ENCODE results near the gene NOC2L.
A peak's percentile ranks its signal among the peaks of the same experiment; 100 is the strongest.

NOC2L gene

GRCh38 chr1:998995-999724, 40.1 kb upstream of the NOC2L start:
- Histone ChIP-seq H3K4me3 (peak overlapping the region; percentile 67 to 89), H3K27ac (peak overlapping the region; percentile 100), H3K9me3 (no peaks in the 10 kb centered on the region), H3K36me3 (peaks cover 0 to 10% (median 0%) of the 10 kb centered on the region in 3 donors), H3K4me1 (peaks cover 0 to 49% (median 24%) of the 10 kb centered on the region in 4 donors), H3K27me3 (no peaks in the 10 kb centered on the region)
- DNase-seq = no peak
- intact Hi-C loops (cut with DNase I; ENCODE audit: low total_unique reads) = no loop called here
- TF ChIP-seq, protein P1, sequence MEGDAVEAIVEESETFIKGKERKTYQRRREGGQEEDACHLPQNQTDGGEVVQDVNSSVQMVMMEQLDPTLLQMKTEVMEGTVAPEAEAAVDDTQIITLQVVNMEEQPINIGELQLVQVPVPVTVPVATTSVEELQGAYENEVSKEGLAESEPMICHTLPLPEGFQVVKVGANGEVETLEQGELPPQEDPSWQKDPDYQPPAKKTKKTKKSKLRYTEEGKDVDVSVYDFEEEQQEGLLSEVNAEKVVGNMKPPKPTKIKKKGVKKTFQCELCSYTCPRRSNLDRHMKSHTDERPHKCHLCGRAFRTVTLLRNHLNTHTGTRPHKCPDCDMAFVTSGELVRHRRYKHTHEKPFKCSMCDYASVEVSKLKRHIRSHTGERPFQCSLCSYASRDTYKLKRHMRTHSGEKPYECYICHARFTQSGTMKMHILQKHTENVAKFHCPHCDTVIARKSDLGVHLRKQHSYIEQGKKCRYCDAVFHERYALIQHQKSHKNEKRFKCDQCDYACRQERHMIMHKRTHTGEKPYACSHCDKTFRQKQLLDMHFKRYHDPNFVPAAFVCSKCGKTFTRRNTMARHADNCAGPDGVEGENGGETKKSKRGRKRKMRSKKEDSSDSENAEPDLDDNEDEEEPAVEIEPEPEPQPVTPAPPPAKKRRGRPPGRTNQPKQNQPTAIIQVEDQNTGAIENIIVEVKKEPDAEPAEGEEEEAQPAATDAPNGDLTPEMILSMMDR (IDR thresholded peaks at IDR 0.05) = no peak

DNA sequence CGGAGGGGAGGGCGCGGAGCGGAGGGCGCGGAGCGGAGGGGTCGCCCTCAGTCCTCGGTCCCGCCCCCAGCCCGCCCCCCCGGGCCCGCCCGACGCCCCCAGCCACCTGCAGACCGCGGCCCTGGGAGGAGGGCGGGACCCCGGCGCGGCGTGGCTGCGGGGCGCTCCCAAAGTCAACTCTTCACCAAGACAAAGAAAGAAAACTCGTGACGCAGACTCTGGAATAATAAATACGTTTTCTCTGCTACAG, 39.6 kb upstream of the NOC2L start:
- Histone ChIP-seq H3K27ac (peak overlapping the region; percentile 100), H3K36me3 (peaks cover 0 to 10% (median 0%) of the 10 kb centered on the region in 3 donors), H3K9me3 (no peaks in the 10 kb centered on the region), H3K27me3 (no peaks in the 10 kb centered on the region), H3K4me3 (peak overlapping the region; percentile 67 to 89), H3K4me1 (peaks cover 0 to 49% (median 24%) of the 10 kb centered on the region in 4 donors)
- intact Hi-C loops (cut with DNase I; ENCODE audit: low total_unique reads) = no loop called here
- TF ChIP-seq, protein P1 (IDR thresholded peaks at IDR 0.05) = no peak
- DNase-seq = no peak

- TF ChIP-seq, protein P1 (IDR thresholded peaks at IDR 0.05) = no peak
- Histone ChIP-seq H3K27me3 (no peaks in the 10 kb centered on the region), H3K27ac (peak overlapping the region; percentile 100), H3K36me3 (peaks cover 0 to 5% (median 1%) of the 10 kb centered on the region in 3 donors), H3K4me3 (peak overlapping the region; percentile 67 to 89), H3K4me1 (peaks cover 0 to 49% (median 24%) of the 10 kb centered on the region in 4 donors), H3K9me3 (no peaks in the 10 kb centered on the region)
- intact Hi-C loops (cut with DNase I; ENCODE audit: low total_unique reads) = no loop called here
- DNase-seq = peak in 1 of 2 donors; percentile 67
Observed at GRCh38 chr1:997993-998744, 39.1 kb upstream of the NOC2L start.

- Histone ChIP-seq H3K4me3 (peak overlapping the region; percentile 67 to 89), H3K9me3 (peaks cover 0 to 2% (median under 1%) of the 10 kb centered on the region in 3 donors), H3K27ac (peak overlapping the region in 1 of 2 donors; percentile 100), H3K27me3 (no peaks in the 10 kb centered on the region), H3K4me1 (peaks cover 0 to 49% (median 24%) of the 10 kb centered on the region in 4 donors), H3K36me3 (peaks cover 0 to 3% (median 0%) of the 10 kb centered on the region in 3 donors)
- TF ChIP-seq, protein P1 (IDR thresholded peaks at IDR 0.05) = no peak
- intact Hi-C loops (cut with DNase I; ENCODE audit: low total_unique reads) = no loop called here
- peak in 1 of 2 donors; percentile 68 for DNase-seq
Observed at GRCh38 chr1:997713-997992, 38.6 kb upstream of the NOC2L start.

DNA sequence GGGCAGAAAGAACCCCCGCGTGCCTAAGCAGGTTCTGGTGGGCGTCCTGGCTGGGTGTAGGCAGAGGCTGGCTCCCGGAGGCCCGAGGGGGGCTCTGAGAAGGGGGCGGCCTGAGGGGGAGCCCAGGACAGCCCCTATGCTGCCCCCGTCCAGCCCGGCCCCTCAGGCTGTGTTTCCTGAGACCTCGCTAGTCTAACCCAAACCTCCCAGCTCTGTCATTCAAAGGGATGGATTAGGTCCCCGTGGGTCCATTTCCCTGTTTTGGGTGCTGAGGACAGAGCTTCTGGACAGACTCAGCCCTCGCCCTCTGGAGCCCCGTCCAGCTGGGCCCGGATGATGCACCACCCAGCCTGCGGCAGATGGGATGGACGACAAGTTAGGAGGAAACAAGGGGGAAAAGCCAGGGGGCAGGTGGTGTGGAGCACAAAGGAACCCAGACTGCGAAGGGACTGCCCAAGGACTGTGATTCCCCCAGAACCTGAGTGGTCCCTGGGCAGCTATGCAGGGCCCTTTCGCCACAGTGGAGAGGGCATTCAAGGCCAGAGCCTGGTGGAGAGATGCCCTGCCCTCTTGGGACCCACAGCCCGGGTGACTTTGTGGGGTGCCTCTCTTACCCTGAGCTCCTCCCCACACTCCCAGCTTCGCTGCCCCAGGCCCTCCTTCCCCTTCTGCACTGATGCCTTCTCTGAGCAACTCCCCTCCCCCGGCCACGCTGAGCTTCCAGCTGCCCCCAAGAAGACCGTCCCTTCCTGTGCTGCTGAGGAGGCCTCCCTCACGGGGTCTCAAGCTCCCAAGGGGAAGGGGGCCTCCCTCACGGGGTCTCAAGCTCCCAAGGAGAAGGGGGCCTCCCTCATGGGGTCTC, 38.0 kb upstream of the NOC2L start:
- peak overlapping the region in 1 of 2 donors; percentile 100 for H3K27ac ChIP-seq
- no peaks in the 10 kb centered on the region for H3K27me3 ChIP-seq
- peaks cover 0 to 3% (median 0%) of the 10 kb centered on the region in 3 donors for H3K36me3 ChIP-seq
- intact Hi-C loops (cut with DNase I; ENCODE audit: low total_unique reads) = no loop called here
- TF ChIP-seq, protein P1 (IDR thresholded peaks at IDR 0.05) = no peak
- DNase-seq = no peak
- H3K4me1 ChIP-seq = peaks cover 0 to 49% (median 24%) of the 10 kb centered on the region in 4 donors
- H3K4me3 ChIP-seq = peak overlapping the region; percentile 67 to 89
- H3K9me3 ChIP-seq = peaks cover 0 to 6% (median 6%) of the 10 kb centered on the region in 3 donors
